Skin epidermis (tissue), 12 donors: ENCODE results near the gene CYP2C8.
"Not testable (repeated sequence)": the region's sequence is repeated elsewhere in the genome, so short reads cannot be mapped to it uniquely, and the experiment has no call there.

Source experiments
- H3K27ac ChIP-seq, 21 experiments: fragments of 200-600 bp; sonication (generic) in 11 of 21; one replicate each; pipeline ENCODE4 v1.5.0; 2020; ENCODE audit warnings: mild to moderate bottlenecking in 3 of 21, inconsistent platforms in 2 of 21, moderate library complexity in 2 of 21
- H3K4me3 ChIP-seq, 7 experiments: fragments of 200-600 bp; sonication (generic) in 2 of 7; one replicate each; pipeline ENCODE4 v1.5.0; 2020; ENCODE audit warnings: inconsistent platforms in 2 of 7, mild to moderate bottlenecking in 2 of 7, moderate library complexity in 1 of 7

The CYP2C8 gene

DNA sequence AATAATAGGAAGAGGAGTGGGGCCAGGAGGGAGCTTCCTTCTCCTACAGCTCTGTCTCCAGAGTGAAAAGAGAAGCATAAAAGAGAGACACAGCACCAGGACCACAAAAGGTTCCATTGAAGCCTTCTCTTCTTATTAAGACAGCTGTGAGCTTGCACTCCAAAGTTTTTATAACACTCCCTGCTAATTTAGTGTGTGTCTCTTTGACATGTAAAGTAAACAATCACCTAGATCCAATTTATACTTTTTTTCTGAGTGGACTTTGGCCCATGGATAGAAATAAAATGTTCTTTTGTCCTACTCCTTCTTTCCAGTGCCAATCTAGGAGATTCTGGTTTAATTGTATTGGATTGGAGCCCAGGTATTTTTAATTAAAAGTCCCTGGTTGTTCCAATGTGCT is at the start of gene CYP2C8:
TSS of gene CYP2C8 (minus strand) at position 212 of the 400 bp plus-strand sequence. CDS start at position 117, 95 bp downstream.
- H3K4me3 ChIP-seq, result no peak within 1 kb of the TSS
- no peak within 1 kb of the TSS for H3K27ac ChIP-seq

DNA sequence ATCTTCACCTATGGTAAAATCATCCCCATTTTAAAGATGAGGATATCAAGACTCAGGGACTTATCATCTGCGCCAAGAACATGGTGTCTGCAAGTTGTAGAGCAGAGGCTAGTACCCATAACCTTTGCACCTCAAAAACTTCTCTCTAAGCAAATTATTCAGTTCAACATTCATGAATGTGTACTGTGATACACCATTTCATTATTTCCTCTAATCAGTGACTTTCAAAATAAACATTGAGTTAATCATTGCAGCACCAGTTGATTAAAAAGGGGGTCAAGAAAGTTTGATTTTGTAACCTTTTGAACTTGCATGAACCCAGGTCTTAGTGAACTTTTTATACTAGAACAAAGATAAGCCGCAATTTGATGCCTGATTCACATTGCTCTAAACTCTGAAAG is 47.6 kb upstream of the CYP2C8 start:
- H3K27ac ChIP-seq, result no peak overlapping the region
- H3K4me3 ChIP-seq, result no peak overlapping the region

DNA sequence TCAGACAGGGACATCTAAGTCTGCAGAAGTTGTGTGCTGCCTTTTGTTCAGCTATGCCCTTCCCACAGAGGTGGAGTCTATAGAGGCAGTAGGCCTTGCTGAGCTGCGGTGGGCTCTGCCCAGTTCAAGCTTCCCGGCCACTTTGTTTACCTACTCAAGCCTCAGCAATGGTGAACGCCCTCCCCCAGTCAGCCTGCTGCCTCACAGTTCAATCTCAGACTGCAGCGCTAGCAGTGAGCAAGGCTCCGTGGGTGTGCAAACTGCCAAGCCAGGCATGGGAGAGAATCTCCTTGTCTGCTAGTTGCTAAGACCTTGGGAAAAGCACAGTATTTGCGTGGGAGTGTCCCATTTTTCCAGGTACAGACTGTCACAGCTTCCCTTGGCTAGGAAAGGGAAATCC is 41.5 kb upstream of the CYP2C8 start:
- H3K4me3 ChIP-seq, H3K27ac ChIP-seq: not testable (repeated sequence)

GRCh38 chr10:95097805-95098204 is 28.5 kb upstream of the CYP2C8 start:
- Histone ChIP-seq H3K4me3 (no peak overlapping the region), H3K27ac (no peak overlapping the region)

- no peak overlapping the region for H3K4me3 ChIP-seq
- no peak overlapping the region for H3K27ac ChIP-seq
These were observed 26.8 kb upstream of the CYP2C8 start for GRCh38 chr10:95096143-95096542.

GRCh38 chr10:95079626-95080025 is 10.3 kb upstream of the CYP2C8 start:
- H3K27ac ChIP-seq, H3K4me3 ChIP-seq: not testable (repeated sequence)

GRCh38 chr10:95077556-95077955 is 8.3 kb upstream of the CYP2C8 start:
- Histone ChIP-seq H3K4me3 (no peak overlapping the region), H3K27ac (no peak overlapping the region)

DNA sequence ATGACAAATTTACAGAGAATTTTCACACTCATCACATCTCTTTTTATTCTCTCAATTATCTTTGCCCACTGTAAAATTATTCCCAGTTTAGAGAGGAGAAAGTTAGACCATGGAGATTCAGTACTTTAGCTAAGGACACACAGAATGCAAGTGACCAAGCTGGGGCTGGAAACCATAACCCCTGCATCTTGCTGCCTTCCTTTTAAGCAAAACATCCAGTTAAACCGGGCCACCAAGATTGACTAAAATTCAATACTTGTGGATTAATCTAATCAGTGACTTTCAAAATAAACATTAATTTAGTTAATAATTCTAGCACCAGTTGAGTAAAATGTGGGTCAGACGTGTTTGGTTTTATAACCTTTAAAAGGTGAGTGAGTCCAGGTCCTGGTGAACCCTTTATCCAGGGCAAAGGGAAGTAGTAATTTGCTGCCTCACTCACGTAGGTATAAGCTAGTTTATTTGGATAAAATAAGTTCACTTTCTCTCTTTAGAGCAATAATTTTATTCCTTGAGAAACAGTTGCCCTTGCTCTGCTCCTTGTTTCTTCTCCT is 1.9 kb upstream of the CYP2C8 start:
- no peak overlapping the region for H3K4me3 ChIP-seq
- no peak overlapping the region for H3K27ac ChIP-seq

GRCh38 chr10:95064125-95064524 is 5.2 kb downstream of the CYP2C8 start:
- H3K4me3 ChIP-seq, H3K27ac ChIP-seq: not testable (repeated sequence)

DNA sequence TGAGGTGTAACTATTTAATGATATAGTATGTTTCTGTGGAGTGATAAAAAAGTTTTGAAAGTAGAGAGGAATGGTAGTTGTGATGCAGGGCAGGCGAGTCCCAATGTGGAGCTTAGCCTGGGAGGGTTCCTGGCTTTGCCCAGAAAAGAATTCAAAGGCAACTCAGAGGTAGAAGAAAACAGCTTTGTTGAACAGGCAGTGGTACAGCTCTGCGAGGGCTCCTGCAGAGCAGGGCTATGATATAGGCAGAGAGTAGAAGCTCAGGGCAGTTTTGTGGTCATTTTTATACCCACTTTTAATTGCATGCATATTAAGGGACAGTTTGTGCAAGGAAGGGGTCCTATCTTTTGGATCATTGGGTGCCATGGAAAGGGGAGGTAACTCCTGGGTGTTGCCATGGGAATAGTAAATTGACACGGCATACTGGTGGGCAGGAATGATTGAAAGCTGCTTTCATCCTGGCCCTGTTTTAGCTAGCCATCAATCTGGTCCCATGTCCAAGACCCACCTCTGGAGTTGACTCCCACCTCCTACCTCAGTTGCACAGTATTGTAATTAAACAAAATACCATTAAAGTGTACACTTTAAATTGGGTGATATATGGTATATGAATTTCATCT is 12.4 kb downstream of the CYP2C8 start:
- Histone ChIP-seq H3K27ac (no peak overlapping the region), H3K4me3 (no peak overlapping the region)

- Histone ChIP-seq H3K4me3 (no peak overlapping the region), H3K27ac (no peak overlapping the region)
These were observed 19.4 kb downstream of the CYP2C8 start for GRCh38 chr10:95049919-95050318.

- Histone ChIP-seq H3K27ac (no peak overlapping the region), H3K4me3 (no peak overlapping the region)
These were observed 21.1 kb downstream of the CYP2C8 start for GRCh38 chr10:95048206-95048605.

DNA sequence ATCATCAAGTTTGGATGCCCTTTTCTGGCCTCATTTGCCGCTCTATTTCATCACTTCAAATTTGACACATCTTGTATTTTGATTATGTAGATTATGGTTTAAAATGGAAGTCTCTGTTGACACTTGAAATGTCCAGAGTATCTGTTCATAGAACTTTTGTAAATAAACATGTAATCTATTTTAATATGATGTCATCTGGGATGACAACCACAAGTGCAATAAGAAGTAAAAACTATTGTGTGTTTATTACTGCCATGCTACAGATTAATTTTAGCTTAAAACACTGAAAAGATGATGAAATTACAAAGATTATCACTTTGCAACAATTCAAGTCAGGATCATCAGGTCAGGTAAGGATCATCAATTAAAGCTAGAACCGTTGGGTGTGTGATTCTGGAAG is 30.0 kb downstream of the CYP2C8 start:
- Histone ChIP-seq H3K27ac (no peak overlapping the region), H3K4me3 (no peak overlapping the region)

GRCh38 chr10:95035332-95036295 is 33.7 kb downstream of the CYP2C8 start:
- no peak overlapping the region for H3K27ac ChIP-seq
- H3K4me3 ChIP-seq, result no peak overlapping the region

- no peak overlapping the region for H3K4me3 ChIP-seq
These were observed 34.9 kb downstream of the CYP2C8 start for GRCh38 chr10:95034401-95034800.

GRCh38 chr10:95031656-95032055 is 37.6 kb downstream of the CYP2C8 start:
- Histone ChIP-seq H3K4me3 (no peak overlapping the region), H3K27ac (no peak overlapping the region)

More at GRCh38 chr10:95034401-95034800, 34.9 kb downstream of the CYP2C8 start:
- no peak overlapping the region for H3K27ac ChIP-seq

- H3K4me3 ChIP-seq, result no peak overlapping the region
- no peak overlapping the region for H3K27ac ChIP-seq
These were observed 42.8 kb downstream of the CYP2C8 start for GRCh38 chr10:95026461-95026860.

- Histone ChIP-seq H3K4me3 (no peak overlapping the region), H3K27ac (no peak overlapping the region)
These were observed 71.5 kb downstream of the CYP2C8 start for GRCh38 chr10:94997741-94998174.

DNA sequence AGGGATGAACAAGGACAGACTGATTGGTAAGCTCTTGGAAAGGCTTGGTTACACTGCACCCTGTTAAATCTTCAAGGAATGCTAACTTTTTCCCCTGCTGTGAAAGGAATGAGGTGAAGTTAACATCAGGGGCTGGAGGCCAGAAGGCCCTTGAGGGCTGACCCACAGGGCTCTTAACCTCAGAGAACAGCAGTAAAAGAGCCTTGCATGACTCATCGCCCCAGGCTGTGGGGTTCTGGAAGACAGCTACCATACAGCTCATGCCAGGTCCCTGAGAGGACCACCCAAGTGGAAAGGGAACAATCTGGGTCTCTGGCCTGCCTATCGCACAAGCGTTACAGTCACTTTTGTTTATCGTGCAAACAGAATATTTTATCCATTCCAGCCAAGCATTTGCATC is 76.5 kb downstream of the CYP2C8 start:
- Histone ChIP-seq H3K27ac (no peak overlapping the region), H3K4me3 (no peak overlapping the region)

GRCh38 chr10:94991243-94991888 is 77.9 kb downstream of the CYP2C8 start:
- Histone ChIP-seq H3K27ac (no peak overlapping the region), H3K4me3 (no peak overlapping the region)
